Stomach (tissue), 9 donors: ENCODE results near the gene POMGNT2. TPM values are rescaled to one million over a fixed set of nuclear protein-coding genes. Genes with fewer than 3 reads are reported as not detected.

Experiments used
- DNase-seq, 2 donors: peaks; one replicate each; pipeline versions ENCODE4 v3.0.0 to v3.0.0-alpha.2; 2013 to 2019
- H3K27ac ChIP-seq, 5 donors: fragments of 200-600 bp in 4 of 5; sonication (generic) in 4 of 5; one replicate each; pipeline ENCODE4 v1.5.1; 2013 to 2019; ENCODE audit warnings: mild to moderate bottlenecking in 1 of 5, moderate library complexity in 1 of 5
- H3K27me3 ChIP-seq, 3 donors: fragments of 200-600 bp; sonication (generic); one replicate each; pipeline ENCODE4 v1.5.1; 2017 to 2019; ENCODE audit warnings: mixed run types in 1 of 3
- H3K36me3 ChIP-seq, 4 donors: fragments of 200-600 bp; sonication (generic); 1 replicate in 3 of 4; 2 replicates in 1 of 4; pipeline ENCODE4 v1.5.1; 2016 to 2019
- H3K4me1 ChIP-seq, 4 donors: fragments of 200-600 bp; sonication (generic); one replicate each; pipeline ENCODE4 v1.5.1; 2016 to 2019
- H3K4me3 ChIP-seq, 4 donors: fragments of 200-600 bp; sonication (generic) in 3 of 4; one replicate each; pipeline ENCODE4 v1.5.1; 2016 to 2019; ENCODE audit warnings: mild to moderate bottlenecking in 1 of 4
- H3K9me3 ChIP-seq, 4 donors: fragments of 200-600 bp; sonication (generic); one replicate each; pipeline ENCODE4 v1.5.1; 2016 to 2019
- CTCF ChIP-seq, 7 experiments: fragments of 450-650 bp in 4 of 7; fragments of 200-600 bp in 3 of 7; sonication (generic) in 3 of 7; IDR thresholded peaks; one replicate each; pipeline ENCODE4 v1.5.1; 2016 to 2019; ENCODE audit warnings: antibody characterized with exemption in 7 of 7, control low read depth in 2 of 7, mild to moderate bottlenecking in 1 of 7
- EP300 ChIP-seq: sonication (generic); formaldehyde crosslinking; IDR thresholded peaks from one replicate; pipeline ENCODE4 v1.6.1; 2017; ENCODE audit warnings: antibody characterized with exemption
- POLR2A ChIP-seq, 4 donors: fragments of 450-650 bp; IDR thresholded peaks; one replicate each; pipeline ENCODE4 v1.6.1; 2016; ENCODE audit warnings: antibody characterized with exemption in 4 of 4, control low read depth in 2 of 4, mild to moderate bottlenecking in 1 of 4, moderate library complexity in 1 of 4
- POLR2AphosphoS5 ChIP-seq, 3 donors: sonication (generic); formaldehyde crosslinking; IDR thresholded peaks; one replicate each; pipeline ENCODE4 v1.6.1; 2016; ENCODE audit warnings: antibody characterized with exemption in 3 of 3
- WGBS, 5 donors: extraction: QIAGEN DNeasy Blood & Tissue Kit in 3 of 5; methylation state at CpG; one replicate each; pipeline versions ENCODE4 v1.1.5 to v1.1.7; 2013 to 2018; 5-methylcytosine and 5-hydroxymethylcytosine counted together
- intact Hi-C: fragments of 100-400 bp; cut with DNase I; formaldehyde crosslinking; loops from one replicate; pipeline ENCODE4 v1.15.1; 2023; ENCODE audit warnings: low total_unique reads
- polyA plus RNA-seq, 3 donors: library from polyadenylated mRNA; stranded (reverse); fragments of 200-250 nt; gene quantifications; one replicate each; pipeline ENCODE4 v1.2.3, GENCODE V29; 2013
- total RNA-seq, 5 donors: library from RNA; depleted of rRNA; stranded (reverse); fragments of >200 nt; gene quantifications; one replicate each; pipeline versions ENCODE4 v1.1.0 to v1.2.3, GENCODE V29; 2014 to 2016
- donor health status: healthy with polysubstance abuse.
- donor health status: Bipolar disorder and iron deficiency.
- donor health status: healthy.

The POMGNT2 gene
- total and polyA plus RNA-seq, 8 donors, result 5.3 to 48.1 (median 8.7) TPM

- no peak for DNase-seq
- Histone ChIP-seq H3K27me3 (no peaks in the 10 kb centered on the region), H3K4me1 (no peaks in the 10 kb centered on the region), H3K9me3 (peaks cover 0 to 3% (median 0%) of the 10 kb centered on the region in 4 donors), H3K36me3 (peaks cover 0 to 24% (median 16%) of the 10 kb centered on the region in 4 donors), H3K4me3 (no peak overlapping the region), H3K27ac (no peak overlapping the region)
- TF ChIP-seq POLR2AphosphoS5 (IDR thresholded peaks at IDR 0.05) (no peak), POLR2A (IDR thresholded peaks at IDR 0.05) (no peak), CTCF (IDR thresholded peaks at IDR 0.05) (no peak), EP300 (no peak)
- intact Hi-C loops, result no loop called here
- WGBS, 5 donors, result 94 to 100% (median 95%) methylated on average over 1 of the region's 1 CpG
These were observed 46.4 kb downstream of the POMGNT2 start for GRCh38 chr3:43059456-43059855.

- intact Hi-C loops, result no loop called here
- TF ChIP-seq CTCF (IDR thresholded peaks at IDR 0.05) (no peak), EP300 (no peak), POLR2AphosphoS5 (IDR thresholded peaks at IDR 0.05) (no peak), POLR2A (IDR thresholded peaks at IDR 0.05) (no peak)
- Histone ChIP-seq H3K36me3 (peaks cover 0 to 14% (median 8%) of the 10 kb centered on the region in 4 donors), H3K27me3 (no peaks in the 10 kb centered on the region), H3K4me3 (no peak overlapping the region), H3K9me3 (peaks cover 0 to 11% (median 5%) of the 10 kb centered on the region in 4 donors), H3K27ac (no peak overlapping the region), H3K4me1 (no peaks in the 10 kb centered on the region)
- DNase-seq, result no peak
- 88 to 92% (median 91%) methylated on average over 15 of the region's 15 CpGs for WGBS, 5 donors
These were observed 49.8 kb downstream of the POMGNT2 start for GRCh38 chr3:43055806-43056770.

- Histone ChIP-seq H3K4me1 (no peaks in the 10 kb centered on the region), H3K27me3 (no peaks in the 10 kb centered on the region), H3K36me3 (peaks cover 0 to 14% (median 8%) of the 10 kb centered on the region in 4 donors), H3K9me3 (peaks cover 0 to 18% (median 9%) of the 10 kb centered on the region in 4 donors), H3K4me3 (no peak overlapping the region), H3K27ac (no peak overlapping the region)
- TF ChIP-seq POLR2A (IDR thresholded peaks at IDR 0.05), result no peak
- TF ChIP-seq CTCF (IDR thresholded peaks at IDR 0.05), result no peak
- TF ChIP-seq EP300, result no peak
- TF ChIP-seq POLR2AphosphoS5 (IDR thresholded peaks at IDR 0.05), result no peak
- intact Hi-C loops, result no loop called here
- 88 to 95% (median 92%) methylated on average over 7 of the region's 7 CpGs for WGBS, 5 donors
- no peak for DNase-seq
These were observed 50.5 kb downstream of the POMGNT2 start for GRCh38 chr3:43055393-43055792.

- intact Hi-C loops, result no loop called here
- no peak for DNase-seq
- no peak for TF ChIP-seq POLR2AphosphoS5 (IDR thresholded peaks at IDR 0.05)
- no peak for TF ChIP-seq POLR2A (IDR thresholded peaks at IDR 0.05)
- TF ChIP-seq EP300, result no peak
- TF ChIP-seq CTCF (IDR thresholded peaks at IDR 0.05), result no peak
- Histone ChIP-seq H3K9me3 (peaks cover 0 to 24% (median 15%) of the 10 kb centered on the region in 4 donors), H3K4me3 (no peak overlapping the region), H3K36me3 (peaks cover 0 to 8% (median 4%) of the 10 kb centered on the region in 4 donors), H3K4me1 (no peaks in the 10 kb centered on the region), H3K27me3 (no peaks in the 10 kb centered on the region), H3K27ac (no peak overlapping the region)
- WGBS, 5 donors, result 90 to 94% (median 91%) methylated on average over 5 of the region's 5 CpGs
These were observed 51.1 kb downstream of the POMGNT2 start for GRCh38 chr3:43054754-43055153.
